K562 (cell line): ENCODE results near the gene GNG7. TPM values are rescaled to one million over a fixed set of nuclear protein-coding genes. Genes with fewer than 3 reads are reported as not detected.

ENCODE experiments used
- ATF7 ChIP-seq: fragments of 450-650 bp; IDR thresholded peaks from 2 replicates; pipeline ENCODE4 v1.7.1; 2014; ENCODE audit warnings: mild to moderate bottlenecking, moderate library complexity
- CBX1 ChIP-seq: sonication (generic); IDR thresholded peaks from 2 replicates; pipeline ENCODE4 v1.6.1; 2016; ENCODE audit warnings: antibody characterized with exemption, low read depth, mild to moderate bottlenecking
- CC2D1A ChIP-seq: fragments of 450-650 bp; IDR thresholded peaks from 2 replicates; pipeline ENCODE4 v1.6.1; 2017; ENCODE audit warnings: mild to moderate bottlenecking
- E2F3 ChIP-seq: fragments of 250-450 bp; sonication (Bioruptor Pico); IDR thresholded peaks from 2 replicates; pipeline ENCODE4 v1.4.0; 2020; ENCODE audit warnings: mild to moderate bottlenecking
- ETV1 ChIP-seq: fragments of 450-650 bp; conservative IDR thresholded peaks from 2 replicates; pipeline ENCODE4 v1.6.1; 2016; ENCODE audit warnings: missing genetic modification characterization, control low read depth, low read depth, missing compliant biosample characterization
- GABPB1 ChIP-seq: sonication (generic); formaldehyde crosslinking; IDR thresholded peaks from 2 replicates; pipeline ENCODE4 v1.8.0; 2022; ENCODE audit warnings: mild to moderate bottlenecking, missing genetic modification reagents
- HDAC6 ChIP-seq: IDR thresholded peaks from 2 replicates; pipeline ENCODE4 v1.6.1; 2012; ENCODE audit warnings: low read depth, mild to moderate bottlenecking, control low read depth, inconsistent platforms, low read length, moderate library complexity
- HMGN3 ChIP-seq: IDR thresholded peaks from 2 replicates; pipeline ENCODE4 v1.6.1; 2011; ENCODE audit warnings: borderline replicate concordance, low read depth, mild to moderate bottlenecking, mixed read lengths, low read length; ENCODE audit not compliant: insufficient read length; ENCODE audit errors: extremely low read depth
- IRF1 ChIP-seq: sonication (generic); formaldehyde crosslinking; IDR thresholded peaks from 2 replicates; pipeline ENCODE4 v1.8.0; 2022; ENCODE audit warnings: missing genetic modification reagents, mild to moderate bottlenecking, borderline replicate concordance
- MLLT1 ChIP-seq, 2 experiments: fragments of 450-650 bp; IDR thresholded peaks; 2 replicates each; pipeline ENCODE4 v1.6.1; 2016
- NFIC ChIP-seq: fragments of 450-650 bp; IDR thresholded peaks from 2 replicates; pipeline ENCODE4 v1.6.1; 2017; ENCODE audit warnings: mild to moderate bottlenecking, inconsistent platforms
- POLR2H ChIP-seq: IDR thresholded peaks from 2 replicates; pipeline ENCODE4 v1.6.1; 2016; ENCODE audit warnings: missing genetic modification characterization, low read depth, mild to moderate bottlenecking, control low read depth, missing compliant biosample characterization, moderate library complexity
- SMAD1 ChIP-seq: fragments of 150-350 bp; IDR thresholded peaks from 2 replicates; pipeline ENCODE4 v1.6.1; 2014; ENCODE audit warnings: low read length, low read depth; ENCODE audit not compliant: partially characterized antibody
- SPI1 ChIP-seq: IDR thresholded peaks from 2 replicates; pipeline ENCODE4 v1.6.1; 2011; ENCODE audit warnings: low read depth, low read length, control low read depth, borderline replicate concordance
- TFAM ChIP-seq: fragments of 250-450 bp; sonication (Bioruptor Pico); conservative IDR thresholded peaks from 2 replicates; pipeline ENCODE4 v1.5.0; 2021; ENCODE audit warnings: mild to moderate bottlenecking, moderate library complexity
- TFE3 ChIP-seq: fragments of 450-650 bp; formaldehyde crosslinking; IDR thresholded peaks from 2 replicates; pipeline ENCODE4 v1.4.0; 2020; ENCODE audit warnings: mild to moderate bottlenecking, mixed read lengths
- TSC22D4 ChIP-seq: fragments of 450-650 bp; IDR thresholded peaks from 2 replicates; pipeline ENCODE4 v1.6.1; 2016; ENCODE audit warnings: missing genetic modification characterization, missing biosample characterization, control low read depth
- U2AF2 ChIP-seq: fragments of 200-400 bp; formaldehyde crosslinking; optimal IDR thresholded peaks from 2 replicates; pipeline ENCODE3; 2017; ENCODE audit warnings: low read depth, mild to moderate bottlenecking, low read length
- ZKSCAN1 ChIP-seq: fragments of 150-350 bp; IDR thresholded peaks from 2 replicates; pipeline ENCODE4 v1.6.1; 2016; ENCODE audit warnings: low read depth, low read length
- ZNF398 ChIP-seq: fragments of 250-450 bp; sonication (Bioruptor Pico); IDR thresholded peaks from 2 replicates; pipeline ENCODE4 v1.8.0; 2021; ENCODE audit warnings: moderate library complexity, mild to moderate bottlenecking, inconsistent platforms
- ZNF696 ChIP-seq: fragments of 250-450 bp; sonication (Bioruptor Pico); conservative IDR thresholded peaks from 2 replicates; pipeline ENCODE4 v1.4.0; 2020; ENCODE audit warnings: mild to moderate bottlenecking, moderate library complexity
- ZNF75A ChIP-seq: fragments of 450-650 bp; formaldehyde crosslinking; IDR thresholded peaks from 2 replicates; pipeline ENCODE4 v1.4.0; 2020; ENCODE audit warnings: mild to moderate bottlenecking
- polyA plus RNA-seq, 8 experiments: library from polyadenylated mRNA; depleted of rRNA in 4 of 8; stranded (reverse) in 5 of 8; unstranded in 3 of 8; fragments of >200 nt; fragmentation: Nextera tagmentation in 2 of 8; fragmentation: Illumina TruSeq in 1 of 8; extraction: Ambion mirVana in 2 of 8; extraction: Trizol in 1 of 8; gene quantifications; 2 replicates each; pipeline versions ENCODE4 v1.2.1 to v1.2.3, GENCODE V29; 2011 to 2014; ENCODE audit warnings: inconsistent platforms in 1 of 8, missing spikeins in 1 of 8
- total RNA-seq, 7 experiments: library from RNA; depleted of rRNA in 6 of 7; stranded (reverse); fragments of >200 nt in 6 of 7; fragmentation: Illumina TruSeq in 2 of 7; extraction: Trizol in 2 of 7; gene quantifications; 2 replicates each; pipeline versions ENCODE4 v1.2.1 to v1.2.3, GENCODE V29; 2011 to 2021; ENCODE audit warnings: low replicate concordance in 1 of 7

The GNG7 gene
- total and polyA plus RNA-seq, 9 of the 15 experiments (the other 6 are each of a cell fraction or from before 2014, with no cell fraction given) = 0.01 to 0.20 (median 0.06) TPM; not detected in 1

GRCh38 chr19:2631213-2631821 lies 71.2 kb downstream of the GNG7 start (continued):
- TF ChIP-seq IRF1 (CRISPR knock-in tag) = no peak
- TF ChIP-seq U2AF2 = no peak
- TF ChIP-seq ZNF696 = no peak
- TF ChIP-seq SMAD1 = peak; percentile 27
- peak; percentile 36; the same call in 1 of the 2 replicates for TF ChIP-seq ATF7
- no peak for TF ChIP-seq E2F3 (CRISPR knock-in tag)
- TF ChIP-seq NFIC = peak; percentile 93
- peak; percentile 78 for TF ChIP-seq GABPB1 (CRISPR knock-in tag)
- TF ChIP-seq POLR2H (tag) = no peak
- peak; percentile 40; the same call in 1 of the 2 replicates for TF ChIP-seq CC2D1A
- no peak for TF ChIP-seq TFAM (CRISPR knock-in tag)
- peak; percentile 92 for TF ChIP-seq SPI1
- TF ChIP-seq TSC22D4 (tag) = no peak
- TF ChIP-seq CBX1 = peak; percentile 91
- TF ChIP-seq TFE3 = no peak
- TF ChIP-seq HMGN3 = no peak
- TF ChIP-seq ZKSCAN1 = peak; percentile 84
- no peak for TF ChIP-seq MLLT1 (IDR thresholded peaks at IDR 0.05)
- peak; percentile 40; the same call in 1 of the 2 replicates for TF ChIP-seq ETV1
- no peak for TF ChIP-seq ZNF75A (CRISPR knock-in tag)
- TF ChIP-seq ZNF398 (CRISPR knock-in tag) = no peak
- no peak for TF ChIP-seq HDAC6
